ENCODE results near the gene NFKB1. TPM values are rescaled to one million over a fixed set of nuclear protein-coding genes. Genes with fewer than 3 reads are reported as not detected.

Gene NFKB1
- total RNA-seq, 4 donors from 2014 or later, result 18.8 to 56.3 (median 30.8) TPM

GRCh38 chr4:102454981-102455685, 46.0 kb upstream of the NFKB1 start:
- H3K36me3 ChIP-seq, result no peaks in the 10 kb centered on the region
- no peak for DNase-seq
- no peaks in the 10 kb centered on the region for H3K9me3 ChIP-seq
- no peak overlapping the region for H3K27ac ChIP-seq
- intact Hi-C loops (cut with DNase I; ENCODE audit: low total_unique reads), result no loop called here
- H3K27me3 ChIP-seq, result no peaks in the 10 kb centered on the region
- no peak overlapping the region for H3K4me3 ChIP-seq
- H3K4me1 ChIP-seq, result no peaks in the 10 kb centered on the region
- TF ChIP-seq POLR2A (IDR thresholded peaks at IDR 0.05) (no peak), CTCF (IDR thresholded peaks at IDR 0.05) (no peak)

- no peak overlapping the region for H3K4me3 ChIP-seq
- H3K36me3 ChIP-seq, result no peaks in the 10 kb centered on the region
- no peak for TF ChIP-seq CTCF (IDR thresholded peaks at IDR 0.05)
- no peak for TF ChIP-seq POLR2A (IDR thresholded peaks at IDR 0.05)
- DNase-seq, result no peak
- intact Hi-C loops (cut with DNase I; ENCODE audit: low total_unique reads), result no loop called here
- no peaks in the 10 kb centered on the region for H3K9me3 ChIP-seq
- H3K27me3 ChIP-seq, result no peaks in the 10 kb centered on the region
- no peak overlapping the region for H3K27ac ChIP-seq
- H3K4me1 ChIP-seq, result no peaks in the 10 kb centered on the region
Measured at GRCh38 chr4:102455750-102456149, 45.4 kb upstream of the NFKB1 start.

GRCh38 chr4:102466298-102466697, 34.9 kb upstream of the NFKB1 start:
- intact Hi-C loops (cut with DNase I; ENCODE audit: low total_unique reads), result no loop called here
- DNase-seq, result no peak

GRCh38 chr4:102469806-102470205, 31.4 kb upstream of the NFKB1 start:
- intact Hi-C loops (cut with DNase I; ENCODE audit: low total_unique reads), result no loop called here
- H3K27me3 ChIP-seq, result no peaks in the 10 kb centered on the region
- H3K4me1 ChIP-seq, result no peaks in the 10 kb centered on the region
- TF ChIP-seq CTCF (IDR thresholded peaks at IDR 0.05) (no peak), POLR2A (IDR thresholded peaks at IDR 0.05) (no peak)
- no peaks in the 10 kb centered on the region for H3K9me3 ChIP-seq
- H3K4me3 ChIP-seq, result no peak overlapping the region
- DNase-seq, result no peak
- no peak overlapping the region for H3K27ac ChIP-seq
- no peaks in the 10 kb centered on the region for H3K36me3 ChIP-seq

More at GRCh38 chr4:102466298-102466697, 34.9 kb upstream of the NFKB1 start:
- H3K27ac ChIP-seq, result no peak overlapping the region
- no peak overlapping the region for H3K4me3 ChIP-seq
- no peaks in the 10 kb centered on the region for H3K36me3 ChIP-seq
- no peaks in the 10 kb centered on the region for H3K4me1 ChIP-seq
- no peaks in the 10 kb centered on the region for H3K9me3 ChIP-seq
- TF ChIP-seq CTCF (IDR thresholded peaks at IDR 0.05) (no peak), POLR2A (IDR thresholded peaks at IDR 0.05) (no peak)
- H3K27me3 ChIP-seq, result no peaks in the 10 kb centered on the region

- Histone ChIP-seq H3K27me3 (no peaks in the 10 kb centered on the region), H3K27ac (no peak overlapping the region), H3K9me3 (no peaks in the 10 kb centered on the region), H3K4me3 (no peak overlapping the region), H3K36me3 (no peaks in the 10 kb centered on the region), H3K4me1 (no peaks in the 10 kb centered on the region)
- DNase-seq, result no peak
- intact Hi-C loops (cut with DNase I; ENCODE audit: low total_unique reads), result no loop called here
- TF ChIP-seq POLR2A (IDR thresholded peaks at IDR 0.05) (no peak), CTCF (IDR thresholded peaks at IDR 0.05) (no peak)
Measured at GRCh38 chr4:102472441-102473013, 28.6 kb upstream of the NFKB1 start.

All from uterus (tissue), 4 donors.